Smooth muscle cell (in vitro differentiated cells): ENCODE data around the gene USP7. TPM values are rescaled to one million over a fixed set of nuclear protein-coding genes. Genes with fewer than 3 reads are reported as not detected.

ENCODE experiments used
- DNase-seq: peaks from one replicate; lab custom pipeline; 2025; ENCODE audit not compliant: unreplicated experiment; lab: John Stamatoyannopoulos, UW
- H2AFZ ChIP-seq: fragments of 200-600 bp; sonication (generic); 2 replicates; pipeline ENCODE4 v1.6.0; 2016; ENCODE audit warnings: antibody characterized with exemption, low read depth, mild to moderate bottlenecking
- H3F3A ChIP-seq: fragments of 200-600 bp; sonication (generic); 2 replicates; pipeline ENCODE4 v1.6.0; 2017; ENCODE audit warnings: antibody characterized with exemption, low read depth
- H3K27ac ChIP-seq: fragments of 200-600 bp; sonication (generic); 2 replicates; pipeline ENCODE4 v1.5.1; 2016; ENCODE audit warnings: low read depth, mild to moderate bottlenecking
- H3K27me3 ChIP-seq: fragments of 200-600 bp; sonication (generic); 2 replicates; pipeline ENCODE4 v1.6.1; 2016; ENCODE audit warnings: low read depth, mild to moderate bottlenecking
- H3K36me3 ChIP-seq: fragments of 200-600 bp; sonication (generic); 2 replicates; pipeline ENCODE4 v1.5.1; 2016; ENCODE audit warnings: low read depth
- H3K4me1 ChIP-seq: fragments of 200-600 bp; sonication (generic); 2 replicates; pipeline ENCODE4 v1.5.1; 2016; ENCODE audit warnings: low read depth
- H3K4me2 ChIP-seq: fragments of 200-600 bp; sonication (generic); 2 replicates; pipeline ENCODE4 v1.6.0; 2016; ENCODE audit warnings: mild to moderate bottlenecking
- H3K4me3 ChIP-seq: fragments of 200-600 bp; sonication (generic); 2 replicates; pipeline ENCODE4 v1.5.1; 2016; ENCODE audit warnings: mild to moderate bottlenecking
- H3K79me2 ChIP-seq: fragments of 200-600 bp; sonication (generic); 2 replicates; pipeline ENCODE4 v1.6.0; 2016; ENCODE audit warnings: low read depth, mild to moderate bottlenecking
- H3K9ac ChIP-seq: fragments of 200-600 bp; sonication (generic); 2 replicates; pipeline ENCODE4 v1.6.0; 2016; ENCODE audit warnings: low read depth
- H3K9me3 ChIP-seq: fragments of 200-600 bp; sonication (generic); replicated peaks from 2 replicates; pipeline ENCODE4 v1.5.1; 2016; ENCODE audit warnings: low read depth
- H4K20me1 ChIP-seq: fragments of 200-600 bp; sonication (generic); 2 replicates; pipeline ENCODE4 v1.6.0; 2016; ENCODE audit warnings: low read depth
- CTCF ChIP-seq: fragments of 200-600 bp; sonication (generic); IDR thresholded peaks from 2 replicates; pipeline ENCODE4 v1.5.1; 2017; ENCODE audit warnings: borderline replicate concordance, mild to moderate bottlenecking, antibody characterized with exemption; ENCODE audit not compliant: insufficient read depth, poor library complexity, severe bottlenecking
- WGBS: methylation state at CpG from one replicate; pipeline ENCODE4 v1.1.7; 2016; ENCODE audit warnings: low lambda C conversion rate; 5-methylcytosine and 5-hydroxymethylcytosine counted together
- polyA plus RNA-seq: library from polyadenylated mRNA; unstranded; fragments of >200 nt; fragmentation: Nextera tagmentation; extraction: Ambion mirVana; gene quantifications from 2 replicates; pipeline ENCODE4 v1.2.1, GENCODE V29; 2016
- total RNA-seq: library from RNA; depleted of rRNA; stranded (reverse); fragments of >200 nt; gene quantifications from 2 replicates; pipeline ENCODE4 v1.2.3, GENCODE V29; 2014

USP7 gene
- total and polyA plus RNA-seq, 2 experiments from 2014 or later: 50.7 to 52.1 TPM

GRCh38 chr16:8937803-8938202 is 25.9 kb downstream of the USP7 start:
- Histone ChIP-seq H3K27ac (peak overlapping the region; percentile 10), H3K27me3 (no peaks in the 10 kb centered on the region), H3K4me2 (no peak overlapping the region), H3F3A (peaks cover 7% of the 10 kb centered on the region), H4K20me1 (peaks cover 100% of the 10 kb centered on the region), H3K79me2 (peaks cover 99% of the 10 kb centered on the region), H3K9ac (no peak overlapping the region), H3K36me3 (no peaks in the 10 kb centered on the region), H3K4me3 (no peak overlapping the region), H3K4me1 (peaks cover 4% of the 10 kb centered on the region), H3K9me3 (no peaks in the 10 kb centered on the region), H2AFZ (no peak overlapping the region)
- WGBS: 83% methylated on average over 4 of the region's 4 CpGs
- TF ChIP-seq CTCF: no peak
- no peak for DNase-seq

GRCh38 chr16:8936421-8936820 is 27.3 kb downstream of the USP7 start:
- peaks cover 100% of the 10 kb centered on the region for H3K79me2 ChIP-seq
- H3K27me3 ChIP-seq: no peaks in the 10 kb centered on the region
- H3K27ac ChIP-seq: peak overlapping the region; percentile 68
- H3F3A ChIP-seq: peaks cover 7% of the 10 kb centered on the region
- H2AFZ ChIP-seq: no peak overlapping the region
- H3K36me3 ChIP-seq: no peaks in the 10 kb centered on the region
- peak; percentile 60 for TF ChIP-seq CTCF
- H3K9ac ChIP-seq: no peak overlapping the region
- no peak overlapping the region for H3K4me3 ChIP-seq
- H3K4me1 ChIP-seq: peaks cover 4% of the 10 kb centered on the region
- no peaks in the 10 kb centered on the region for H3K9me3 ChIP-seq
- peaks cover 100% of the 10 kb centered on the region for H4K20me1 ChIP-seq
- no peak overlapping the region for H3K4me2 ChIP-seq
- DNase-seq: no peak

- WGBS: 88% methylated on average over 9 of the region's 9 CpGs
- Histone ChIP-seq H3K27ac (no peak overlapping the region), H3K4me1 (peaks cover 4% of the 10 kb centered on the region), H3K4me3 (no peak overlapping the region), H3K9me3 (no peaks in the 10 kb centered on the region), H3F3A (peaks cover 7% of the 10 kb centered on the region), H2AFZ (no peak overlapping the region), H3K79me2 (peaks cover 100% of the 10 kb centered on the region), H4K20me1 (peaks cover 100% of the 10 kb centered on the region), H3K27me3 (no peaks in the 10 kb centered on the region), H3K9ac (no peak overlapping the region), H3K4me2 (no peak overlapping the region), H3K36me3 (no peaks in the 10 kb centered on the region)
- TF ChIP-seq CTCF: peak; percentile 12
- no peak for DNase-seq
Measured at GRCh38 chr16:8935989-8936388, 27.7 kb downstream of the USP7 start.

GRCh38 chr16:8934601-8935000 is 29.1 kb downstream of the USP7 start:
- Histone ChIP-seq H2AFZ (no peak overlapping the region), H3K9me3 (no peaks in the 10 kb centered on the region), H3F3A (peaks cover 7% of the 10 kb centered on the region), H3K4me2 (no peak overlapping the region), H3K79me2 (peaks cover 100% of the 10 kb centered on the region), H3K36me3 (no peaks in the 10 kb centered on the region), H3K27me3 (no peaks in the 10 kb centered on the region), H3K4me3 (no peak overlapping the region), H4K20me1 (peaks cover 100% of the 10 kb centered on the region), H3K27ac (no peak overlapping the region), H3K4me1 (peaks cover 4% of the 10 kb centered on the region), H3K9ac (no peak overlapping the region)
- 85% methylated on average over 6 of the region's 6 CpGs for WGBS
- no peak for DNase-seq
- no peak for TF ChIP-seq CTCF
